GM21723 (cell line): ENCODE measurements around the gene FAM124A.

Experiments
- ATAC-seq: cut with Tn5 transposase; IDR thresholded peaks from one replicate; pipeline ENCODE4 v1.9.1; 2021; ENCODE audit warnings: mild to moderate bottlenecking, moderate library complexity; ENCODE audit not compliant: unreplicated experiment

FAM124A gene

DNA sequence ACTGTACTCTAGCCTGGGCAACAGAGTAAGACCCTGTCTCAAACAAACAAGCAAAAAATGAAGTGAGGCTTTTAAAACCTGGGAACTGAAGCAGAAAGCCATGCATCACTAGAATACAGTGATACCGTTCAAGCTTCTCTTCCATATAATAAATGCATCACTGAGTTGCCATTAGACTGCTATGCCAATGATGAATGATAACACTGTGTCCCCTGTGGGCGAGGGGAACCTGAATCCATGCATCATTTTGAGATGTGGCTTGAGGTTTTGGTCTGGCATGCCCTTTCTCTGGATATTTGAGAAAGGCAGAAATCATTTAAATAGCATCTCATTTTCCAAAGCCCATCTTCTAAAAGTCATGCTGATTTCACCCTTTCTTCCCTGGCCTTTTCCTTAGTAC, 1.5 kb upstream of the FAM124A start:
- ATAC-seq, result no peak

DNA sequence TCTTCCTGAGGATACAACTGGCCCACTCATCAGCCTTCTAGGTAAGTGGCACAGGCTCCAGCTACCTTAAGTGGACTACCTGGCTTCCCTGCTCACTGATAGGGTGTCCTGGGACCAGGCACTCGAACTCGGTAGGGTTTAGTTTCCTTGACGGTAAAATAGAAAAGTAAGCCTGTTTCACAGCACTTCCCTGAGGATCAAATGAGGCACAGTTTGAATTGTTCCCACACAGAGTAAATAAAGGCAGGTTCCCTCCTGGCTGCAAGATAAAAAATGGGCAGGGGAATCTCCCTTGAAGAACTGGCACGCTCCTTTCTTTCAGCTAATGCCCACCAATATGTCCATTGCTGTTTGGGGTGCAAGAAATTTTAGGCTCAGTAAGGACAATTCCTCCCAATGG, 1.1 kb upstream of the FAM124A start:
- ATAC-seq, result no peak

DNA sequence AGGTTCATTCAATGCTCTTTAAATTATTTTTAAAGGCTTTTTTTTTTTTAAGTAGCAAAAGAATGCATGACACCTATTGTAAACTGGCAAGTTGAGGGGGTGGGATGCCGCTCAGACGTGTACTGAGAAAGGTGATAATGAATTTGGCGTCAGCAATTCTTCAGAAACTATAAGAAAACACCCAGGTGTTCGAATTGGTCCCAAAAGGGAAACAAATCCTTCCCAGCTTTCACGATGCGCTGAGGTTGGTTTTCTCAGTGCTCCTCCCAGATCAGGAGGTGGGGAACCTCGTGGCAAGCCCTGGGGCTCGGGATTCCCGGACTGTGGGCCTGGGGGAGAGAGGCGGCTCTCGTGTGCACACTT, 543 bp upstream of the FAM124A start:
- no peak for ATAC-seq

DNA sequence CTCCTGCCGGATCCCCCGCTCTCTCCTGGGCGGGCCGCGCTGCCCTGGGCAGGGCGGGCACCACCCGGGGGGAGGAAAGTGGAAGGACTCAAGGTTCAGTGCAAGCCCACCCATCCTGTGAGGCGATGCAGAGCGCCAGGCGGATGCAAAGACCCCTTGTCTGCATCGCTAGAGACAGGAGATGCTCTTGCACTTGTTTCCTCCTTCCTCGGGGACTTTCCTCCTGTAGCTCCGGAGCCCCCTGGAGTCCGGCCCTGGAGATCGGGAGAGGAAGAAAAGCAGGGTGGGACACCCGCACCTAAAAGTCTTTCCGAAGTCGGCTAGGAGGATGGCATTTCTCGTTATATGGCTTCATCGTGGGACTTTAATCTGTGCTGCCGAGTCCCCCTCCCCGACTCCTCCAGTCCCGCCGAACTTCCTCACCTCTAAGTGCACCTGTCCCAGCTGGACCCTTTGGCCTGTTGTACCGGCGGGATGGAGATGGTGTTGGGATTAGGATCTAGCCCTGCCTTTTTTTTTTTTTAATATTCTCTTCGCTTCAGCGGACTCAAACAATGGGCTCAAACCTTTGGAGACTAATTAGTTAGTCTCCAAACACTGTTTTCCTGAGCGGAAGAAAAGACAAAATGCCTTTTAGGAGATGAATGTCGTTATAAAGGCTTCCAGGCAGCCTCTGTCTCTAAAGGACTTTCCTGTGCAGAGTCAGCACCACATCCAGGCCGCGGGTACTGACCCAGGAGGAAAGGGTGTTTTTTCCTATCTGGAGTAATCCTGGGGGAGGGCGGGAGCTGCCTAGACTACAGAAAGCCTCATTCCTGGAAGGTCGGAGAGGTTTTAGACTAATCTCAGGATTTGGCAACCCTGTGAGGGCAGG, 725 bp downstream of the FAM124A start:
- ATAC-seq, result peak; percentile 15

DNA sequence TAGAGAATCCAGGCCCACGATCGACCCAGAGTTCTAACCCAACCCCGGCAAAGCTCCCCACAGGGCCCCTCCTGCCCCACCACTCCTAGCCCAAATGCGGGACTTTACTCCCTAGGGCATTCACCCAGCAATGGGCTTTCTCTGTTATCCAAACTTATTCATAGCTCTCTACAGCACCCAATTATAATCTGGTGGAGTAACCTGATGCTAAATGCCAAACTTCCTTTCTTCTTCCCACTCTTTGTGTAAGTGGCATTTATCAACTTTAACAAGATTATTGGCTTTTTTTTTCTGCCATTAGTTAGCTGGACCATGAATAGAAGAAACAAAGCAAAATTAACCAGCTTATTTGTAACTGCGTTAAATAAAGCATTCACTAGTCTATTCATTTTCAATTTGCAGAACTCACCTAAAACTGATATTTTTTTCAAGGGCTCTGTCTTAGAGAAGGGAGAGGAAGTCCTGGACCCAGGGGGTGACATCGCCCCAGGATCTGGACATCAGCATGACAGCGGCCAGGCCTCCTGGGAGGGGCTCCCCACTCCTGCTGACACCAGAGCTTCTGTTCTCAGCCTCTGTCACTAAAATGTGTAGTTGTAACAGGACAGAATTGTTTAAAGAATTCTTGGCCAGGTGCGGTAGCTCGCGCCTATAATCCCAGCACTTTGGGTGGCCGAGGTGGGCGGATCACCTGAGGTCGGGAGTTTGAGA, 1.5 kb downstream of the FAM124A start:
- ATAC-seq, result no peak

DNA sequence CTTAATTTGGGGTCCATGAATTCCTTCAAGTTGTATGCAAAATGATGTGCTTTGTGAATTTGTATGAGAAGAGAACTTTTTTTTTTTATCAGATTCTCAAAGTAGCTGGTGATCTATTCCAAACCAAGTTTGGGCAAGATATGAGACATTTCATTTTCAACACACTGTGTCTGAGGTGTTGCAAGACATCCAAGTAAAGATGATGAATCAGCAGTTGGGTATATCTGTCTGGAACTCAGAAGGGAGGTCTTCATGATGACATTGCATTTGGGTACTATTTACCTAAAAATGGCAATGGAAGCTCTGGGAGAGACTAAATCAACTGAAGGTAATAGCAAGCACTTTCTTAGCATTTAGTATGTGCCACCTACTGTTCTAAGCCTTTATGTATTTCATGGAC, 2.8 kb downstream of the FAM124A start:
- no peak for ATAC-seq

DNA sequence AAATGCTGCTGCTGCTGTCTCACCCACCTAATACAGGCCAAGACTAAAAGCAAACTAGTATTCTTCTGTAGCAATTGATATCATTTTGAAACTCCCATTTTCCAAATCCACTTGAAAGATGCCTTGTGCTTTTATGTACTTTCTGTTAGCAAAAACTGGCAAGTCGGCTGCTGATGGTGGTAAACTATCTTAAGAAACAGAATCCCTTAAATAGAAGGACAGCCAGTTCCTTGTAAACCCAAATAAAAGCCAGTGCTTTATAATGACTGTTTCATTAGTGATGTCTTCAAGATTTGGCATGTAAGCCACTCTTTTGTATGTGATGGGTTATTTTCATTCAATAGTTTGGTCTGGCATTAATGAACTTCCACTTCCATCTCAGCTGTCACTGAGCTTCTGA, 5.2 kb downstream of the FAM124A start:
- no peak for ATAC-seq

DNA sequence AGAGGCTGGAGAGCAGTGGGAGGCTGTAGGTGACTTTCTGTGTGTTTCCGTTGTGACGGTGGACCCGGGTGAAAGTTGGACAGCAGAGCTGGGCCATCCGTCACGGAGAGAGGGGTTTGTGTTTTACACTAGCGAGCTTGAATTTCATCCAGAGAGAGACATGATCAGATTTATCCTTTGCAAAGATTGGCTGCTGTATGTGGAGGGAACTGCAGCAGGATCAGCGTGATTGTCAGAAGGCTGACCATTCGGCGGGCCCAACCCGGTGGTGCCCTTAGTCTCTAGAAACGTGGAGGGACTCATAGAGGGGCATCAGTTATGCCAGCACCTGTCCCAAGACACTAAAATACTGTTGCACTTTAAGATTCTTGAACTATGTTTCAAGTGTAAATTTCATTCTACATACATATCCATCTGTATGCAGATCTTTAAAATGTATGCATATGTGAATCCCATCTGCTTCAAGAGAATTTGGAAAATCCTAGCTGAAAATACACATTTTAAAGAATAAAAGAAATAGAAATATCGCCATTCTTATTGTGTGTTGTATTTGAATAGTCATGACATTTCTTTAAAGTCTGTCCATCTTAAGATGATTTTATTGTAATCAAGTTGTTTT, 7.0 kb downstream of the FAM124A start:
- no peak for ATAC-seq

DNA sequence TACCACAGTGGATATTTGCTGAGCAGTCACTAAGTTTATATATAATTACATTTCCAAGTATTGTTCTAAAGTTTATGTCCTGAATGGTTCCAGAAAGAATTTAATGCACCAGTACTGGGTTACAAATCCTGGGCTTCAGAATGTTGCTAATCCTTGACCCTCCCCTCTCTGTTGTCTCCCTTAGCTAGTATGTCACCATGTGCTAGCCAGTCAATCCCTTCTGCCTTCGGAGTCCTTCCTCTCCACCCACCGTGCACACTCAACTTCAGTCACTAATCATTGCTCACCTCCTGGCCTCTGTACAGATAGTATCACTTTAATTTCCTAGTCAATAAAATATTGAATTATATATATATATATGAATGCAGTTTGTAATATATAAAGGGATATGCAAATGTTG, 7.5 kb downstream of the FAM124A start:
- ATAC-seq, result no peak

DNA sequence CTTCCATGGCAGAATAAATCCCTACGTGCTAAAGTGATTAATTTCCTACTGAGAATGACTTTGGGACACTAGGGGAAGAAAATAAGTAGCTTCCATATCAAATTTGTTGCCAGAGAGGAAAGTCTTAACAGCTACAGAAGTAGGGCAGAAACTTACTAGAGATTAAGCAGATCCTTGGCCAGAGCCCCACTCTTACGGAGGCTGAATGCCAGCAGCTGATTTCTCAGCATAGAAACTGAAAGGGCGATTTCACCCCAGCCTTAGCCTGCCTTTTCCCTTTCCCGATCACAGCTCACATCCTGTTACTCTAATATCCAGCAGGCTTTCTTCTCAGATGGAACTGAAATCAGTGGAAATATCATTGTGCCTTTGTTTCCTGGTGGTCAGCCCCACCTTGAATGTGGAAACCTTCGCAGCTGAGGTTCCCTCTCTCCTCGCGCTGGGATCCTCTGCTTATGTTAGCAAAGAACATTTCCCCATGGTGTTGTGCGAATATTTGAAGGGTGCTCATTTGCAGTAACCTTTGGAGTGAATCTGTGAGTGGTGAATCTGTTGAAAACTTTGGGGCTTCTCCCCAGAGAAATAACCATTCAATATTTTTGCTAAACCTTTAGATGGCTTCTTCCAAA, 8.4 kb downstream of the FAM124A start:
- no peak for ATAC-seq

DNA sequence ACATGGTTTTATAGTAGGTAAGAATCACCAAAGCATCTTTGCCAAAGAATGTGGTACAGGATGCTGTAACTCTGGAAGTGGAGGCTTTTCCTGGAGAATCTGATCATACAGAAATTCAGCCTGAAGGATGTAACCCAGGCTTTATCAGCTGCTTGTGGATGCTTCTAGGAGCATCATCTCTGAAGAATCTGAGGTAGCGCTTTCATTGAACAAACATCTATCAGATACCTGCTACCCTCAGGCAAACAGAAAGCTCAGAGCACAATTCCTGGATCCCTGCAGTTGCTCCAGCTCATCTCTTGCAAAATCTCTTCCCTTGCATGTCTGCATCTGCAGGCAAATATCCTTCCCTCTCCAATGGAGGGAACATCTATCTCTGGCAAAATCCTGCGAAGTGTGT, 9.3 kb downstream of the FAM124A start:
- no peak for ATAC-seq

DNA sequence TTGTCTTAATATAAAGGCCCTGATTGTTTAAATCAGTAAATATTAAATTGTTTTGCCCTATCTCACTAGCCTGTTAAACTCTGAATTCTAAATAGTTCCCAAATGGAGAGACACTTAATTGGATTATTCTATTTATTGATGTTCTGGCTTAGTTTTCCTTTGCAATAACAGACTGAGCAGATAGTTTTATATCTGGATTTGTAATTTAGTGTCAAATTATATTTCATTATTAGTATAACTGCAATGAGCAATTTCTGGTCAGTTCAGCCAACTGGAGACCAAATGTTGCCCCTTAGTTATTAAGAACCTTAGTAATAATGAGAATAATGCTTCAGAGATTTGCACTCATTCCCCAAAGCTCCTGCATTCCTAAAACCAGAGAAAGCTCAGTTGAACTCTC, 10.1 kb downstream of the FAM124A start:
- no peak for ATAC-seq

DNA sequence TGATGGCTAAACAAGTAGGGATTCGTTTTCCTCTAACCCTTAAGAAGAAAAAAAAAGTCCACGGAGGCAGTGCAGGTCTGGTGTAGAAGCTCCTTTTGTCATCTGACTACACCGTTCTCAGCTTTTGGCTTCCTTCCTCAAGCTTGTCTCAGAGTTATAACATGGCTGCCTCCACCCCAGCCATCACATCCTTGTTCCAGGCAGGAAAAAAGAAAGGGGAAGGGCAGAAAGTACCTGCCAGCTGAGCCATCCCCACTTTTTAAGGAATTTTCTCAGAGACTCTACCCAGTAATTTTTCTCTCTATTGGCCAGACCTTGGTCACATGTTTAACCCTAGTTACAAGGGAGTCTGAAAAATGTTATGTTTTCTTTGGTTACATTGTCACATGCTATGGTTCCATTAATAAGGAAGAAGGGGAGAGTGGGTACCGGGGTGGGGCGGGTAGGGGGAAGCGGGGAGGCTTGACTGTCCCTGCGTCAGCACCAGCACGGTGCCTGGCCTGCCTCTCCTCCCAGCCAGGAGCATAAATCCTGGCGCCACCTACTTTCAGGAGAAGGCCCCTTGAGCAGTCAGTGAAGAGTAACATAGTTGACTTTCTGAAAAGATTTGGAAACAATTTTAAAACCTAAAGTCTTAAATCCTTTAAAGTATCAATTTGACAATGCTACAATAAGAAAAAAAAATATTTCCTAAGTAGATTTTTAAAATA, 11.1 kb downstream of the FAM124A start:
- ATAC-seq, result no peak

DNA sequence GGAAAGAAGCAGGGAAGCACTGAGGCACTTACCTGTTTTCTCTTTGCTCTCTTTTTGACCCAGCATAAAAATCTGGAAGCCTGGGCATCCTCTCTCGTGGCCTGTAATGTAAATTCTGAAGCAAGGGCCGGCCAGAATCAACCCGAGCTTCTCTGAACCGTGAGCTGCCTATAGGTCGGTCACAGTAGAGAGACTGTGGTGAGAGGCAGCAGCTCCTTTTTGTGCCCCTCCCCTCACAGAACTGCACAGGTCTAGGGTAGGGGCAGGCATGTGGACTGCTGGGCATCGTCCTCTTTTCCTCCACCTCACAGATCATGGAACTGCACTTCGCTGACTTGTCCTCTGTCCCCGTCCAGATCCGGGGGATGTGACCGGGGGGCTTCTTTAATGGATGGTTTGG, 12.5 kb downstream of the FAM124A start:
- ATAC-seq, result no peak

DNA sequence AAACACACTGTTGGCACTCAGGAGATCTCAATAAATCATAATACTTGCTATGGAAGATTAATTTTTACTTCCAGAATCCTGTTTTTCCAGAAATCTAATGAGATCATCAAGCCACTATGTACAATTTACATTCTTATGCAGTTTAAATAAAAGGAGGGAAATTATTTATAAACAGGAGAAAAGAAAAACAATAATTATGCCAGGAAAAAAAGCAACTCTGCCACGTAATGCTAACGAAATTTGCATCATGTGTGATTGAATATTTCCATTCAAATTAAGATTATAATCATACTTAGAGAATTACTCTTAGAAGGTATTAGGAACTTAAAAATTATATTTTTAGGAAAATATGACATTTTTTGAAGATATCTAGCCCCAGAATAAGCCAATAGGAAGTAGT, 13.0 kb downstream of the FAM124A start:
- no peak for ATAC-seq

DNA sequence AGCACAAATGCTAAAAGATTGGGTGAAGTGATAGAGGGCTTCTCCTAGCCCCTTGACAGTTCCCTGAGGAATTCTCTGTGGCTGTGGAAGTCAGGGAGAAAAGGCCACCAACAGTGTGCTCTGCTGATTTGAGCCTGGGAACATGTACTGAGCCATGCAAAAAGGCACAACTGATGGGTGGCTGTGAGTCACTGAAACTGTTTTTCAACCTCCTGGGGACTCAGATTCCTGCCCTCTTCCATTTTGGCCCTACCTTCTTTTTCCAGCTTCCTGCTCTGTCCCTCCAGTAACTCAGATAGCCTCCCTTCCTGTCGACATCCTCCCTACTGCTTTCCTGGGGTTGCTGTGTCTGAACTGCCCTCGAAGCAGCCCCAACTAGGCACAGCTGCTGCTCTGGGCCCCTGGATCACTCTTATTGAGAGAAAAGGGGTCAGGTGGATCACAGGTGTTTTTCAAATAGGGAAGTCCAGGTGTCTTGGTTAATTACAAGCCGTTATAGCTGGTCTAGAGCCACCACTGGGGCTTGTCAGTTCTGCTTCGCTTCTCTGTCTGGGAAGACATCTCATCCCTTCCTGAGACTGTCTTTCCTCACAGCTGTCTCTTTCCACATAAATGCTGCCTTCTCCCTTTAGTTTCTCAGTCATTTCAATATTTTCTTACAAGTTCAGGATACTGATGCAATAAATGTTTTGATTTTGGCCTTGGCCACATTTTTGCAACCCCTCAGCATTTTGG, 13.7 kb downstream of the FAM124A start:
- no peak for ATAC-seq

DNA sequence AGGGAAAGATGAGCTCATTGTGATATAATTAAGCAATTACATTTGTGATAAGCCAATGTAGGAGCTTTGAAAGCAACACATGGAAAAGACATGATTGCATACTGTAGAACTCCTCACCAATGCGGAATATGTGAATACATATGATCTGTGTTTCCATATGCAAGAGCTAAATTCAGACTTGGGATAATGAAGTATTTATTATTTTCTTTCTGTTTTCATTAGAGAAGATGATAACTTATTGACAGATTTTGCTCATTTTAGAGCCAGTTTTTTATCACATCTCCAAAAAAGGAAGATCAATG, 14.2 kb downstream of the FAM124A start:
- no peak for ATAC-seq

DNA sequence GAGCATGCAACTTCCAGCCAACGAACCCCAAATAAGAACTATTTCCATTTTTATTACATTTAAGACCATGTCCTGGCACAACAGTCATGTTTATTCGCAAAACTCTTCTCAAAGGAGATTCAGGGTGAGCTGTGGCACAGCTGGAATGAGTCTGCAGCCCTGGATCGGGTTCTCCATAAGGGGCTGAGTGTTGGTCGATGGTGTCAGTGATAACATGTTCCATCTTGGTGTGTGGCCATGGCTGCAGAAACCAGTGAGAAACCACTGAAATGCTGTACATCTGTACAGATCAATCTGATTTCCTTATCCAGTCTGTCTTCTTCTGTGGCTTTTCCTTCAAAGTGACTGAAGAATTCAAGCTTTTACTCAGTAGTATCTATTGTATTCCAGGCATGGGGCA, 15.2 kb downstream of the FAM124A start:
- ATAC-seq, result no peak

DNA sequence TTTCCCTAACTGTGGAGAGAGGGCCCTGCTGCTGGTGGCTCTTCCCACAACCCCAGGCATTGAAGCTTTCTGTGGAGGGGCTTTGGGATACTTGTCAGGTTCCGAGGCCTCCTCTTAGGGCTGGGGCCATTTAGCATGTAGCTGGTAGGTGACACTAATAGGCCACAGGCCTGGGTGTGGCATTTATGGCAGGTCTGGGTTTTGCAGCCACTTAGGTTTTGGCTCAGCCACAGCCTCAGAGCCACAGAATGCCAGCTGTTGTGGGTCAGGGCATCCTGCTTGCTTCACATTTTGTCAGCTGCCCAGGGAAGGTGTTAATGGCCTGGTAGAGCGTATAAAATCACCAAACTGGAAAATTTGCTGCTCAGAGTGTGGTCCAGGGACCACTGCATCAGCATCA, 15.7 kb downstream of the FAM124A start:
- ATAC-seq, result no peak

DNA sequence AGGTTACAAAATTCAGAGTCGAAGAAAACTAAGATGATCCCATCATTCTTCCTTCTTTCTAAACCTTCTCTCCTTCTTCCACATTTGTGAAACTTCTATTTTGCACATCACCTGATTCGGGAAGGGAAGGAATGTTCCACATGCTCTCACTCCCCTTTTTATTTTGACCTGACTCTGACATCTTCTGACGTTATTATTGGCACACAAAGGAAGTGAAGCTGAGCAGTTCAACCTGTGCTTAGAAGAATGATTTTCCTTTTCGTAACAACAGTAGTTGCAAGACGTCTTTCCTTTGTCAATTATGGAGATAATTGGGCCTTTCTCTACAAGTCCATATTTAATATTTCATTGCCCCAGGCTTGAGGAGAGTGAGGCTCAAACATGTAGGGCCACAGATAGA, 18.0 kb downstream of the FAM124A start:
- ATAC-seq, result no peak

DNA sequence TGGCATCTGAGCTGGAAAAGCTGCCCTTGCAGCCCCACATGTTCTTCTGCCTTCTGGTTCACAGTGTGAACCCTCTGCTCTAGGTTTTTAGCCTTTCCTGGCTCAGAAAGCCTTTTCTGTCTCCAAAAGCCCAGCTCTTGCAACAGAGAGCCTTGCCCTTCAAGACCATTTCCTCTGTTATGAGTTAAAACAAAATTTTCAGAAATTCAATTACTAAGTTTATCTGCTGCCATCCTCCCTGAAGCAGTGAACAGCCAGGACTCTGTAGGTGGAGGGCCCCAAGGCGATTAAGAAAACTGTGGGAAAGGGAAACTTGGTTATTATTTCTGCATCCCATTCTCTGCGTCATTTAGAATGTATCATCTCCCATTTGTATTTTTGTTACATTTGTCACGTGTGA, 18.8 kb downstream of the FAM124A start:
- ATAC-seq, result no peak
